WTC11 (cell line): ENCODE results near the gene NCKIPSD.
A peak's percentile ranks its signal among the peaks of the same experiment; 100 is the strongest.

Experiments
- CTCF ChIP-seq: fragments of 200-600 bp; IDR thresholded peaks from 2 replicates; pipeline ENCODE4 v1.8.0; 2022; ENCODE audit warnings: antibody characterized with exemption
- FOXP1 ChIP-seq: sonication (generic); formaldehyde crosslinking; IDR thresholded peaks from 2 replicates; pipeline ENCODE4 v1.8.0; 2022; ENCODE audit warnings: missing genetic modification reagents, mild to moderate bottlenecking, moderate library complexity, borderline replicate concordance
- HMGXB4 ChIP-seq: sonication (generic); formaldehyde crosslinking; IDR thresholded peaks from 2 replicates; pipeline ENCODE4 v1.8.1; 2023; ENCODE audit warnings: mild to moderate bottlenecking, moderate library complexity, missing genetic modification reagents
- MLX ChIP-seq: sonication (generic); formaldehyde crosslinking; IDR thresholded peaks from 2 replicates; pipeline ENCODE4 v1.8.1; 2023; ENCODE audit warnings: mild to moderate bottlenecking, missing genetic modification reagents, moderate library complexity
- NR3C1 ChIP-seq: sonication (generic); formaldehyde crosslinking; conservative IDR thresholded peaks from 2 replicates; pipeline ENCODE4 v1.8.1; 2023; ENCODE audit warnings: low read depth, mild to moderate bottlenecking, missing genetic modification reagents
- PRRX2 ChIP-seq: fragments of 250-450 bp; sonication (Bioruptor Pico); IDR thresholded peaks from 2 replicates; pipeline ENCODE4 v1.8.0; 2021; ENCODE audit warnings: mild to moderate bottlenecking
- RELA ChIP-seq: sonication (generic); formaldehyde crosslinking; IDR thresholded peaks from 2 replicates; pipeline ENCODE4 v1.8.1; 2022; ENCODE audit warnings: missing genetic modification reagents, mild to moderate bottlenecking, borderline replicate concordance
- SP1 ChIP-seq: sonication (generic); formaldehyde crosslinking; conservative IDR thresholded peaks from 2 replicates; pipeline ENCODE4 v1.8.1; 2022; ENCODE audit warnings: missing genetic modification reagents
- TF ChIP-seq, protein P1 (sequence below): sonication (generic); formaldehyde crosslinking; conservative IDR thresholded peaks from 2 replicates; pipeline ENCODE4 v1.8.1; 2022; ENCODE audit warnings: mild to moderate bottlenecking, missing genetic modification reagents
- TF ChIP-seq, protein P2 (sequence below): sonication (generic); formaldehyde crosslinking; IDR thresholded peaks from 2 replicates; pipeline ENCODE4 v1.8.1; 2023; ENCODE audit warnings: mild to moderate bottlenecking, missing genetic modification reagents, moderate library complexity

- TF ChIP-seq CTCF: peak; percentile 47
- TF ChIP-seq FOXP1 (CRISPR knock-in tag): peak; percentile 81; the same call in 1 of the 2 replicates
- TF ChIP-seq, protein P1, sequence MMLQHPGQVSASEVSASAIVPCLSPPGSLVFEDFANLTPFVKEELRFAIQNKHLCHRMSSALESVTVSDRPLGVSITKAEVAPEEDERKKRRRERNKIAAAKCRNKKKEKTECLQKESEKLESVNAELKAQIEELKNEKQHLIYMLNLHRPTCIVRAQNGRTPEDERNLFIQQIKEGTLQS (CRISPR knock-in tag): no peak
- peak; percentile 85 for TF ChIP-seq SP1 (CRISPR knock-in tag)
- no peak for TF ChIP-seq PRRX2 (CRISPR knock-in tag)
- TF ChIP-seq, protein P2, sequence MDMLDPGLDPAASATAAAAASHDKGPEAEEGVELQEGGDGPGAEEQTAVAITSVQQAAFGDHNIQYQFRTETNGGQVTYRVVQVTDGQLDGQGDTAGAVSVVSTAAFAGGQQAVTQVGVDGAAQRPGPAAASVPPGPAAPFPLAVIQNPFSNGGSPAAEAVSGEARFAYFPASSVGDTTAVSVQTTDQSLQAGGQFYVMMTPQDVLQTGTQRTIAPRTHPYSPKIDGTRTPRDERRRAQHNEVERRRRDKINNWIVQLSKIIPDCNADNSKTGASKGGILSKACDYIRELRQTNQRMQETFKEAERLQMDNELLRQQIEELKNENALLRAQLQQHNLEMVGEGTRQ (CRISPR knock-in tag): no peak
- TF ChIP-seq MLX (CRISPR knock-in tag): no peak
- TF ChIP-seq NR3C1 (CRISPR knock-in tag): 0 out of 2 replicates have a peak, but pooled peaks have one; percentile 21
- peak; percentile 82 for TF ChIP-seq HMGXB4 (CRISPR knock-in tag)
- TF ChIP-seq RELA (CRISPR knock-in tag): peak; percentile 94; the same call in 1 of the 2 replicates
Observed at GRCh38 chr3:48656061-48656840, 29.5 kb downstream of the NCKIPSD start.
